Panc1 (cell line): ENCODE results near the gene PDCL2.
"Not testable (repeated sequence)": the region's sequence is repeated elsewhere in the genome, so short reads cannot be mapped to it uniquely, and the experiment has no call there.

ENCODE experiments used
- POLR2AphosphoS5 ChIP-seq: IDR thresholded peaks from 2 replicates; pipeline ENCODE4 v1.6.1; 2012; ENCODE audit warnings: mild to moderate bottlenecking, low read depth, low read length, moderate library complexity
- TCF7L2 ChIP-seq: IDR thresholded peaks from 2 replicates; pipeline ENCODE4 v1.6.1; 2011; ENCODE audit warnings: mild to moderate bottlenecking, low read depth, low read length, inconsistent platforms
- TF ChIP-seq, protein P1 (sequence below): fragments of 450-650 bp; IDR thresholded peaks from 2 replicates; pipeline ENCODE4 v1.5.1; 2017; ENCODE audit warnings: mild to moderate bottlenecking

DNA sequence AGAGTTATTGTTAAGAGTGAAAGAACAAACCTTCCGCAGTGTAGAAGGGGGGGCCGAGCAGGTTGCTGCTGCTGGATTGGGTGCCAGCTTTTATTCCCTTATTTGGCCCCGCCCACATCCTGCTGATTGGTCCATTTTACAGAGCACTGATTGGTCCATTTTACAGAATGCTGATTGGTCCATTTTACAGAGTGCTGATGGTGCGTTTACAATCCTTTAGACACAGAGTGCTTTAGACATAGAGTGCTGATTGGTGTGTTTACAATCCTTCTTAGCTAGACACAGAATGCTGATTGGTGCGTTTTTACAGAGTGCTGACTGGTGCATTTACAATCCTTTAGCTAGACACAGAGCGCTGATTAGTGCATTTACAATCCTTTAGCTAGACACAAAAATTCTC, 40.1 kb downstream of the PDCL2 start:
- TF ChIP-seq, protein P1, sequence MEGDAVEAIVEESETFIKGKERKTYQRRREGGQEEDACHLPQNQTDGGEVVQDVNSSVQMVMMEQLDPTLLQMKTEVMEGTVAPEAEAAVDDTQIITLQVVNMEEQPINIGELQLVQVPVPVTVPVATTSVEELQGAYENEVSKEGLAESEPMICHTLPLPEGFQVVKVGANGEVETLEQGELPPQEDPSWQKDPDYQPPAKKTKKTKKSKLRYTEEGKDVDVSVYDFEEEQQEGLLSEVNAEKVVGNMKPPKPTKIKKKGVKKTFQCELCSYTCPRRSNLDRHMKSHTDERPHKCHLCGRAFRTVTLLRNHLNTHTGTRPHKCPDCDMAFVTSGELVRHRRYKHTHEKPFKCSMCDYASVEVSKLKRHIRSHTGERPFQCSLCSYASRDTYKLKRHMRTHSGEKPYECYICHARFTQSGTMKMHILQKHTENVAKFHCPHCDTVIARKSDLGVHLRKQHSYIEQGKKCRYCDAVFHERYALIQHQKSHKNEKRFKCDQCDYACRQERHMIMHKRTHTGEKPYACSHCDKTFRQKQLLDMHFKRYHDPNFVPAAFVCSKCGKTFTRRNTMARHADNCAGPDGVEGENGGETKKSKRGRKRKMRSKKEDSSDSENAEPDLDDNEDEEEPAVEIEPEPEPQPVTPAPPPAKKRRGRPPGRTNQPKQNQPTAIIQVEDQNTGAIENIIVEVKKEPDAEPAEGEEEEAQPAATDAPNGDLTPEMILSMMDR = not testable (repeated sequence)
- TF ChIP-seq TCF7L2, POLR2AphosphoS5: not testable (repeated sequence)
